KG1 (cell line): ENCODE results near the gene CXorf49.
"Not testable (repeated sequence)": the region's sequence is repeated elsewhere in the genome, so short reads cannot be mapped to it uniquely, and the experiment has no call there.

Experiments used
- DNase-seq: peaks from one replicate; lab custom pipeline; 2025; lab: John Stamatoyannopoulos, UW

CXorf49 gene

GRCh38 chrX:71671938-71672337 is 46.1 kb downstream of the CXorf49 start:
- DNase-seq = no peak

GRCh38 chrX:71671043-71671780 is 46.9 kb downstream of the CXorf49 start:
- no peak for DNase-seq

GRCh38 chrX:71669947-71670346 is 48.1 kb downstream of the CXorf49 start:
- DNase-seq = not testable (repeated sequence)

GRCh38 chrX:71669492-71669891 is 48.6 kb downstream of the CXorf49 start:
- DNase-seq = no peak

GRCh38 chrX:71668248-71668595 is 49.9 kb downstream of the CXorf49 start:
- no peak for DNase-seq

GRCh38 chrX:71667328-71668247 is 50.5 kb downstream of the CXorf49 start, which contains the start of gene LOC101059915:
TSS of gene LOC101059915 (plus strand) at chrX:71667546.
- no peak for DNase-seq

- DNase-seq = no peak
Measured at GRCh38 chrX:71666240-71667223, 51.6 kb downstream of the CXorf49 start.

- DNase-seq = no peak
Measured at GRCh38 chrX:71665747-71666146, 52.3 kb downstream of the CXorf49 start.

- no peak for DNase-seq
Measured at GRCh38 chrX:71664889-71665491, 53.1 kb downstream of the CXorf49 start.
